WTC11 (cell line): ENCODE data around the gene UGGT2. TPM values are rescaled to one million over a fixed set of nuclear protein-coding genes. Genes with fewer than 3 reads are reported as not detected.
"Not testable (repeated sequence)": the region's sequence is repeated elsewhere in the genome, so short reads cannot be mapped to it uniquely, and the experiment has no call there.

Experiments used
- ATAC-seq: fragments of 200-7000 bp; cut with Tn5 transposase; 2 replicates; pipeline ENCODE4 v1.10.0; 2021; ENCODE audit warnings: mild to moderate bottlenecking, moderate library complexity
- CTCF ChIA-PET: fragments of 300-600 bp; sonication (Branson Sonifier 250); formaldehyde crosslinking; loops from one replicate; lab custom pipeline; 2021; ENCODE audit warnings: antibody characterized with exemption; lab: Charles Lee
- POLR2A ChIA-PET: fragments of 350-600 bp; sonication (Branson Sonifier 250); formaldehyde crosslinking; loops from one replicate; lab custom pipeline; 2021; ENCODE audit warnings: antibody characterized with exemption; lab: Charles Lee
- DNase-seq: peaks from one replicate; pipeline ENCODE4 v3.0.0; 2021; ENCODE audit warnings: low spot score
- H3K27ac Mint-ChIP-seq: 2 replicates; pipeline ENCODE4 v1.8.0; 2021; ENCODE audit warnings: mixed read lengths
- H3K27me3 Mint-ChIP-seq: 2 replicates; pipeline ENCODE4 v1.8.0; 2021; ENCODE audit warnings: low read depth, mild to moderate bottlenecking, moderate library complexity, mixed read lengths
- H3K36me3 Mint-ChIP-seq: 2 replicates; pipeline ENCODE4 v1.8.0; 2021; ENCODE audit warnings: mixed read lengths
- H3K4me1 Mint-ChIP-seq: 2 replicates; pipeline ENCODE4 v1.8.0; 2022; ENCODE audit warnings: mixed read lengths
- H3K4me3 Mint-ChIP-seq: 2 replicates; pipeline ENCODE4 v1.8.0; 2021; ENCODE audit warnings: mild to moderate bottlenecking, moderate library complexity, mixed read lengths
- H3K9me3 Mint-ChIP-seq: 2 replicates; pipeline ENCODE4 v1.8.0; 2021; ENCODE audit warnings: mixed read lengths
- ATF6 ChIP-seq: sonication (generic); formaldehyde crosslinking; IDR thresholded peaks from 2 replicates; pipeline ENCODE4 v1.8.1; 2023; ENCODE audit warnings: mild to moderate bottlenecking, missing genetic modification reagents
- CREB1 ChIP-seq: sonication (generic); formaldehyde crosslinking; IDR thresholded peaks from 2 replicates; pipeline ENCODE4 v1.8.0; 2023; ENCODE audit warnings: mild to moderate bottlenecking, missing genetic modification reagents
- E2F1 ChIP-seq: sonication (generic); formaldehyde crosslinking; IDR thresholded peaks from 2 replicates; pipeline ENCODE4 v1.8.0; 2022; ENCODE audit warnings: mild to moderate bottlenecking, missing genetic modification reagents
- ESRRA ChIP-seq: sonication (generic); formaldehyde crosslinking; IDR thresholded peaks from 2 replicates; pipeline ENCODE4 v1.8.1; 2022; ENCODE audit warnings: mild to moderate bottlenecking, missing genetic modification reagents, borderline replicate concordance
- FOXJ3 ChIP-seq: sonication (generic); formaldehyde crosslinking; IDR thresholded peaks from 2 replicates; pipeline ENCODE4 v1.9.0; 2021; ENCODE audit warnings: missing genetic modification reagents, mild to moderate bottlenecking, borderline replicate concordance
- FOXP1 ChIP-seq: sonication (generic); formaldehyde crosslinking; IDR thresholded peaks from 2 replicates; pipeline ENCODE4 v1.8.0; 2022; ENCODE audit warnings: missing genetic modification reagents, mild to moderate bottlenecking, moderate library complexity, borderline replicate concordance
- GRHL2 ChIP-seq: fragments of 250-450 bp; sonication (Bioruptor Pico); IDR thresholded peaks from 2 replicates; pipeline ENCODE4 v1.8.0; 2022; ENCODE audit warnings: mild to moderate bottlenecking, moderate library complexity; ENCODE audit not compliant: insufficient replicate concordance, severe bottlenecking
- IRF2 ChIP-seq: sonication (generic); formaldehyde crosslinking; IDR thresholded peaks from 2 replicates; pipeline ENCODE4 v1.8.0; 2022; ENCODE audit warnings: low read depth, missing genetic modification reagents, borderline replicate concordance
- KAT7 ChIP-seq: sonication (generic); formaldehyde crosslinking; IDR thresholded peaks from 2 replicates; pipeline ENCODE4 v1.8.1; 2023; ENCODE audit warnings: missing genetic modification reagents, mild to moderate bottlenecking, borderline replicate concordance
- NFYB ChIP-seq: sonication (generic); formaldehyde crosslinking; conservative IDR thresholded peaks from 2 replicates; pipeline ENCODE4 v1.8.0; 2022; ENCODE audit warnings: low read depth, missing genetic modification reagents
- NR1H2 ChIP-seq: sonication (generic); formaldehyde crosslinking; IDR thresholded peaks from 2 replicates; pipeline ENCODE4 v1.9.0; 2021; ENCODE audit warnings: mild to moderate bottlenecking, moderate library complexity, missing genetic modification reagents
- PRRX2 ChIP-seq: fragments of 250-450 bp; sonication (Bioruptor Pico); IDR thresholded peaks from 2 replicates; pipeline ENCODE4 v1.8.0; 2021; ENCODE audit warnings: mild to moderate bottlenecking
- RORB ChIP-seq: fragments of 250-450 bp; sonication (Bioruptor Pico); IDR thresholded peaks from 2 replicates; pipeline ENCODE4 v1.9.0; 2021; ENCODE audit warnings: mild to moderate bottlenecking
- SMAD4 ChIP-seq: sonication (generic); formaldehyde crosslinking; IDR thresholded peaks from 2 replicates; pipeline ENCODE4 v1.8.0; 2022; ENCODE audit warnings: mild to moderate bottlenecking, missing genetic modification reagents
- TP53 ChIP-seq: sonication (generic); formaldehyde crosslinking; IDR thresholded peaks from 2 replicates; pipeline ENCODE4 v1.8.1; 2023; ENCODE audit warnings: mild to moderate bottlenecking, missing genetic modification reagents
- ZBTB21 ChIP-seq: sonication (generic); formaldehyde crosslinking; IDR thresholded peaks from 2 replicates; pipeline ENCODE4 v1.8.1; 2023; ENCODE audit warnings: mild to moderate bottlenecking, missing genetic modification reagents, borderline replicate concordance
- ZNF317 ChIP-seq: sonication (generic); formaldehyde crosslinking; IDR thresholded peaks from 2 replicates; pipeline ENCODE4 v1.8.1; 2023; ENCODE audit warnings: low read depth, mild to moderate bottlenecking, moderate library complexity, missing genetic modification reagents, borderline replicate concordance
- ZNF416 ChIP-seq: fragments of 250-450 bp; sonication (Bioruptor Pico); IDR thresholded peaks from 2 replicates; pipeline ENCODE4 v1.9.0; 2021; ENCODE audit warnings: mild to moderate bottlenecking, inconsistent platforms
- total RNA-seq: library from RNA; stranded (reverse); gene quantifications from 3 replicates; pipeline ENCODE4 v1.2.3, GENCODE V29; 2021
- TF ChIP-seq, protein P1 (sequence below): sonication (generic); formaldehyde crosslinking; conservative IDR thresholded peaks from 2 replicates; pipeline ENCODE4 v1.8.1; 2023; ENCODE audit warnings: mild to moderate bottlenecking, low read depth, missing genetic modification reagents, moderate library complexity

The UGGT2 gene
- total RNA-seq, 1 experiment from 2014 or later, result 31.1 TPM

DNA sequence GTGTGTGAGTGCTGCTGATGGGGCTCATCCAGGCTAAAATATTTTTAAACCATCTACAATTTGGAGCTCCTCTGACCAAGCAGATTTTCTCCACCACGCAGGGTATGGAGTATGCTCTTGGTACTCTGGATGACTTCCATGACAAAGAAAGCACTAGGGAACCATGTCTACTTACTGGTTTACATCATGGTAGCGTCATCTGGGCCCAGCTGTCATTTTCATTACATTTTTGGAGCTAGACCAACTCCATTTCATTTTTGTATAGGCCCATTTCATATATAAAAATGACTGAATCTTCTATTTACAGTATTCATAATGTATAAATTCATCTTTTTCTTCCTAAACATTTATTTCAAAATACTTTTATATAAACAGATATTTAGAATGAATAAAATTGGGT lies 191.9 kb downstream of the UGGT2 start:
- POLR2A ChIA-PET, result no interaction called here
- Mint-ChIP-seq H3K27me3 (no peaks in the 10 kb centered on the region), H3K9me3 (no peaks in the 10 kb centered on the region)

DNA sequence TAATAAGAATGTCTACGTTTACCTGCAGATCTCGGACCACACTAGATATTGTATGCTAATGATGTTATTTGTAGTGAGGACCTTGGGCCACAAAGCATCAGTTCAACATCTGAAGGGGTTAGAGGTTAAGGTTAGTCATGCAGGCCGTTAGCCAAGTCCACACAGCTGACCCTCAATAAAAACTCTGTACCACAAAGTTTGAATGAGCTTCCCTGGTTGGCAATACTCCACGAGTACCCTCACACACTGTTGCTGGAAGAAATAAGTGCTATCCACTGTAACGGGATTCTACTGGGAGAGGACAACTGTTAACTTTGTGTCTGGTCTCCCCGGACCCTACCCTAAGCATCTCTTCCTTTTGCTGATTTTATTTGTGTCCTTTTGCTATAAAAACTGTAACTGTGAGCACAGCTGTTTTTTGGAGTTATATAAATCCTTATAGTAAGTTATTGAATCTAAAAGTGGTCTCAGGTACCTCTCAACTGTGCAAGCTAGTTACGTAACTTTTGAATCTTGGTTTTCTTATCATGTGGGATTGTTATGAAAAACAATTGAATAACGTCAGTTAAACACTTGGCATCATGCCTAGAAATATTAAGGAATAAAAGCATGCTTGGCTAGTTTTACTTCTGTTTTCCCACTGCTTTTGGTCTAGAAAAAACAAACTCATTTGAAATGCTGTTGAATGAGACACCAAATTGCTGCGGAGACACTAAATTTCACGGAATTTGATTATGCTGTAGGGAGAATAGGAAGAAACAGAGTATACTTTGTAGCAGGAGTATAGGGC lies 194.7 kb downstream of the UGGT2 start:
- H3K27me3 Mint-ChIP-seq, result no peaks in the 10 kb centered on the region
- CTCF ChIA-PET, result no interaction called here
- H3K9me3 Mint-ChIP-seq, result no peaks in the 10 kb centered on the region
- POLR2A ChIA-PET, result no interaction called here
- no peak overlapping the region for H3K4me3 Mint-ChIP-seq
- no peak for DNase-seq
- no peaks in the 10 kb centered on the region for H3K4me1 Mint-ChIP-seq
- H3K27ac Mint-ChIP-seq, result no peak overlapping the region
- no peak for ATAC-seq
- peaks cover 8% of the 10 kb centered on the region for H3K36me3 Mint-ChIP-seq
- TF ChIP-seq NFYB (CRISPR knock-in tag) (no peak), E2F1 (CRISPR knock-in tag) (no peak), TP53 (no peak), FOXJ3 (no peak)

More for the DNA sequence above, 191.9 kb downstream of the UGGT2 start:
- H3K4me3 Mint-ChIP-seq, result no peak overlapping the region
- peaks cover 3% of the 10 kb centered on the region; the same call in 1 of the 2 replicates for H3K36me3 Mint-ChIP-seq
- DNase-seq, result no peak
- no peaks in the 10 kb centered on the region for H3K4me1 Mint-ChIP-seq
- CTCF ChIA-PET, result interaction anchor here (0.9 kb wide), 1 partner anchor 28 kb away, joined by 4 read pairs; no protein-coding TSS in a partner anchor
- no peak overlapping the region for H3K27ac Mint-ChIP-seq
- no peak for TF ChIP-seq CREB1
- TF ChIP-seq IRF2, result no peak
- no peak for TF ChIP-seq FOXP1 (CRISPR knock-in tag)
- no peak for TF ChIP-seq ZNF317 (CRISPR knock-in tag)
- TF ChIP-seq PRRX2, result no peak
- TF ChIP-seq ZBTB21 (CRISPR knock-in tag), result no peak
- TF ChIP-seq ATF6, result no peak
- TF ChIP-seq, protein P1, sequence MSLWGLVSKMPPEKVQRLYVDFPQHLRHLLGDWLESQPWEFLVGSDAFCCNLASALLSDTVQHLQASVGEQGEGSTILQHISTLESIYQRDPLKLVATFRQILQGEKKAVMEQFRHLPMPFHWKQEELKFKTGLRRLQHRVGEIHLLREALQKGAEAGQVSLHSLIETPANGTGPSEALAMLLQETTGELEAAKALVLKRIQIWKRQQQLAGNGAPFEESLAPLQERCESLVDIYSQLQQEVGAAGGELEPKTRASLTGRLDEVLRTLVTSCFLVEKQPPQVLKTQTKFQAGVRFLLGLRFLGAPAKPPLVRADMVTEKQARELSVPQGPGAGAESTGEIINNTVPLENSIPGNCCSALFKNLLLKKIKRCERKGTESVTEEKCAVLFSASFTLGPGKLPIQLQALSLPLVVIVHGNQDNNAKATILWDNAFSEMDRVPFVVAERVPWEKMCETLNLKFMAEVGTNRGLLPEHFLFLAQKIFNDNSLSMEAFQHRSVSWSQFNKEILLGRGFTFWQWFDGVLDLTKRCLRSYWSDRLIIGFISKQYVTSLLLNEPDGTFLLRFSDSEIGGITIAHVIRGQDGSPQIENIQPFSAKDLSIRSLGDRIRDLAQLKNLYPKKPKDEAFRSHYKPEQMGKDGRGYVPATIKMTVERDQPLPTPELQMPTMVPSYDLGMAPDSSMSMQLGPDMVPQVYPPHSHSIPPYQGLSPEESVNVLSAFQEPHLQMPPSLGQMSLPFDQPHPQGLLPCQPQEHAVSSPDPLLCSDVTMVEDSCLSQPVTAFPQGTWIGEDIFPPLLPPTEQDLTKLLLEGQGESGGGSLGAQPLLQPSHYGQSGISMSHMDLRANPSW, result no peak
- TF ChIP-seq ZNF416, result no peak
- no peak for TF ChIP-seq RORB (CRISPR knock-in tag)
- no peak for TF ChIP-seq NR1H2
- TF ChIP-seq SMAD4, result no peak
- no peak for TF ChIP-seq KAT7 (CRISPR knock-in tag)
- no peak for TF ChIP-seq GRHL2 (CRISPR knock-in tag)
- no peak for TF ChIP-seq ESRRA (CRISPR knock-in tag)
- ATAC-seq, result no peak

GRCh38 chr13:95845656-95846055 lies 207.5 kb downstream of the UGGT2 start:
- CTCF ChIA-PET, H3K4me1 Mint-ChIP-seq: not testable (repeated sequence)

More at GRCh38 chr13:95845656-95846055, 207.5 kb downstream of the UGGT2 start:
- H3K27ac Mint-ChIP-seq, DNase-seq, ATAC-seq, POLR2A ChIA-PET, H3K27me3 Mint-ChIP-seq, H3K4me3 Mint-ChIP-seq: not testable (repeated sequence)
- H3K9me3 Mint-ChIP-seq, result peaks cover 55% of the 10 kb centered on the region
- H3K36me3 Mint-ChIP-seq, result peaks cover 63% of the 10 kb centered on the region
